Neural progenitor cell (in vitro differentiated cells): ENCODE data around the gene FAM149A. TPM values are rescaled to one million over a fixed set of nuclear protein-coding genes. Genes with fewer than 3 reads are reported as not detected.

Source experiments
- DNase-seq: peaks from one replicate; pipeline ENCODE4 v3.0.0-alpha.2; 2016; ENCODE audit warnings: low spot score
- H2AFZ ChIP-seq: fragments of 200-600 bp; sonication (generic); replicated peaks from 2 replicates; pipeline ENCODE4 v1.6.1; 2016; ENCODE audit warnings: antibody characterized with exemption
- H3F3A ChIP-seq: fragments of 200-600 bp; sonication (generic); 2 replicates; pipeline ENCODE4 v1.6.1; 2016; ENCODE audit warnings: antibody characterized with exemption, low read depth
- H3K27ac ChIP-seq: fragments of 200-600 bp; sonication (generic); 2 replicates; pipeline ENCODE4 v1.5.1; 2016; ENCODE audit warnings: mild to moderate bottlenecking
- H3K27me3 ChIP-seq: fragments of 200-600 bp; sonication (generic); 2 replicates; pipeline ENCODE4 v1.6.1; 2016; ENCODE audit warnings: mild to moderate bottlenecking, moderate library complexity
- H3K36me3 ChIP-seq: fragments of 200-600 bp; sonication (generic); 2 replicates; pipeline ENCODE4 v1.5.1; 2016
- H3K4me1 ChIP-seq: fragments of 200-600 bp; sonication (generic); 2 replicates; pipeline ENCODE4 v1.6.1; 2016; ENCODE audit warnings: mixed run types
- H3K4me2 ChIP-seq: fragments of 200-600 bp; sonication (generic); 2 replicates; pipeline ENCODE4 v1.6.1; 2016
- H3K4me3 ChIP-seq: fragments of 200-600 bp; sonication (generic); 2 replicates; pipeline ENCODE4 v1.5.1; 2016
- H3K79me2 ChIP-seq: fragments of 200-600 bp; sonication (generic); 2 replicates; pipeline ENCODE4 v1.6.1; 2016; ENCODE audit warnings: low read depth
- H3K9ac ChIP-seq: fragments of 200-600 bp; sonication (generic); 2 replicates; pipeline ENCODE4 v1.6.1; 2016
- H3K9me3 ChIP-seq: fragments of 200-600 bp; sonication (generic); 2 replicates; pipeline ENCODE4 v1.5.1; 2016; ENCODE audit warnings: low read depth
- H4K20me1 ChIP-seq: fragments of 200-600 bp; sonication (generic); 2 replicates; pipeline ENCODE4 v1.6.1; 2016; ENCODE audit warnings: low read depth
- H3K27ac Mint-ChIP-seq: 3 replicates; pipeline ENCODE4 v1.8.0; 2021; ENCODE audit warnings: mixed read lengths
- H3K27me3 Mint-ChIP-seq: 2 replicates; pipeline ENCODE4 v1.8.0; 2022; ENCODE audit warnings: low read depth, mild to moderate bottlenecking, inconsistent platforms, moderate library complexity, mixed read lengths; ENCODE audit not compliant: insufficient read depth
- H3K36me3 Mint-ChIP-seq: 3 replicates; pipeline ENCODE4 v1.8.0; 2021; ENCODE audit warnings: mixed read lengths
- H3K4me1 Mint-ChIP-seq: 3 replicates; pipeline ENCODE4 v1.8.0; 2021; ENCODE audit warnings: mixed read lengths
- H3K4me3 Mint-ChIP-seq: 3 replicates; pipeline ENCODE4 v1.8.0; 2021; ENCODE audit warnings: mild to moderate bottlenecking, moderate library complexity, mixed read lengths
- H3K9me3 Mint-ChIP-seq: 3 replicates; pipeline ENCODE4 v1.8.0; 2020; ENCODE audit warnings: mixed read lengths
- CTCF ChIP-seq: fragments of 200-600 bp; sonication (generic); IDR thresholded peaks from 2 replicates; pipeline ENCODE4 v1.5.1; 2017; ENCODE audit warnings: antibody characterized with exemption, mild to moderate bottlenecking
- EZH2 ChIP-seq: fragments of 200-600 bp; sonication (generic); IDR thresholded peaks from 2 replicates; pipeline ENCODE4 v1.6.1; 2017; ENCODE audit warnings: antibody characterized with exemption, mild to moderate bottlenecking, moderate library complexity
- EZH2phosphoT487 ChIP-seq: fragments of 200-600 bp; sonication (generic); IDR thresholded peaks from 2 replicates; pipeline ENCODE4 v1.6.1; 2017; ENCODE audit warnings: antibody characterized with exemption
- total RNA-seq: library from RNA; depleted of rRNA; stranded (reverse); fragments of >200 nt; gene quantifications from 2 replicates; pipeline ENCODE4 v1.2.3, GENCODE V29; 2015; ENCODE audit warnings: low replicate concordance

The FAM149A gene
- total RNA-seq, 1 donor from 2014 or later: 4.6 TPM

DNA sequence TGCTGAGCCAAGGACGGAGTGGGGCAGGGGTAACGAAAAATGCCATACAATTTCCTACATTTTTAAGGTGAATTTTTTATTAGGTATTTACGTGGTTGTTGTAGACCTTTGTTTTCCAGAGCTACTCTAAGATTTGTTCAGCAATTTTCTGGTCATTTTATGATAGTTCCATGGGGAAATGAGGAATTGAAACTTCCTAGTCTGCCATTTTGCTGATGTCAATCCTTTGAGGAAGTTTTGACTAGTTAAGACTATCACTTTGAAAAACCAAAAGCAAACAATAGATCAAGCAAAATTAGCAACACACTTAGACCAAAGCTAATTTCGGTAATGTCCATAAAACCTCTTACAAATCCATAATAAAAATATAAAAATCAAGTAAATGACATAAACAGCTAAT, 42.6 kb upstream of the FAM149A start:
- no peak overlapping the region for H3K4me3 ChIP-seq
- H4K20me1 ChIP-seq: no peaks in the 10 kb centered on the region
- H3K36me3 ChIP-seq: no peaks in the 10 kb centered on the region
- no peaks in the 10 kb centered on the region for H3K27me3 ChIP-seq
- Mint-ChIP-seq H3K27ac (no peak overlapping the region), H3K36me3 (peaks cover 2% of the 10 kb centered on the region), H3K9me3 (peaks cover 15% of the 10 kb centered on the region), H3K27me3 (no peaks in the 10 kb centered on the region), H3K4me3 (no peak overlapping the region), H3K4me1 (no peaks in the 10 kb centered on the region)
- H3K9ac ChIP-seq: no peak overlapping the region
- no peaks in the 10 kb centered on the region for H3F3A ChIP-seq
- H3K4me1 ChIP-seq: no peaks in the 10 kb centered on the region
- DNase-seq: no peak
- no peak for TF ChIP-seq EZH2
- no peak for TF ChIP-seq CTCF
- TF ChIP-seq EZH2phosphoT487: no peak
- no peak overlapping the region for H2AFZ ChIP-seq
- no peaks in the 10 kb centered on the region for H3K79me2 ChIP-seq
- H3K27ac ChIP-seq: no peak overlapping the region
- H3K9me3 ChIP-seq: no peaks in the 10 kb centered on the region
- H3K4me2 ChIP-seq: no peak overlapping the region

- Histone ChIP-seq H3K9me3 (no peaks in the 10 kb centered on the region), H3K27ac (no peak overlapping the region), H3K4me1 (peaks cover 9% of the 10 kb centered on the region), H2AFZ (peak overlapping the region; percentile 27), H3F3A (no peaks in the 10 kb centered on the region), H3K4me2 (no peak overlapping the region), H3K4me3 (no peak overlapping the region), H3K36me3 (no peaks in the 10 kb centered on the region), H3K9ac (no peak overlapping the region), H4K20me1 (no peaks in the 10 kb centered on the region), H3K79me2 (no peaks in the 10 kb centered on the region), H3K27me3 (no peaks in the 10 kb centered on the region)
- no peak overlapping the region for H3K27ac Mint-ChIP-seq
- H3K27me3 Mint-ChIP-seq: peaks cover 3% of the 10 kb centered on the region
- DNase-seq: peak; percentile 68
- H3K4me3 Mint-ChIP-seq: no peak overlapping the region
- TF ChIP-seq EZH2phosphoT487 (no peak), CTCF (peak; percentile 62)
- peaks cover under 1% of the 10 kb centered on the region for H3K9me3 Mint-ChIP-seq
- peaks cover 11% of the 10 kb centered on the region for H3K4me1 Mint-ChIP-seq
- H3K36me3 Mint-ChIP-seq: no peaks in the 10 kb centered on the region
These were observed 36.6 kb upstream of the FAM149A start for GRCh38 chr4:186067757-186068385.

DNA sequence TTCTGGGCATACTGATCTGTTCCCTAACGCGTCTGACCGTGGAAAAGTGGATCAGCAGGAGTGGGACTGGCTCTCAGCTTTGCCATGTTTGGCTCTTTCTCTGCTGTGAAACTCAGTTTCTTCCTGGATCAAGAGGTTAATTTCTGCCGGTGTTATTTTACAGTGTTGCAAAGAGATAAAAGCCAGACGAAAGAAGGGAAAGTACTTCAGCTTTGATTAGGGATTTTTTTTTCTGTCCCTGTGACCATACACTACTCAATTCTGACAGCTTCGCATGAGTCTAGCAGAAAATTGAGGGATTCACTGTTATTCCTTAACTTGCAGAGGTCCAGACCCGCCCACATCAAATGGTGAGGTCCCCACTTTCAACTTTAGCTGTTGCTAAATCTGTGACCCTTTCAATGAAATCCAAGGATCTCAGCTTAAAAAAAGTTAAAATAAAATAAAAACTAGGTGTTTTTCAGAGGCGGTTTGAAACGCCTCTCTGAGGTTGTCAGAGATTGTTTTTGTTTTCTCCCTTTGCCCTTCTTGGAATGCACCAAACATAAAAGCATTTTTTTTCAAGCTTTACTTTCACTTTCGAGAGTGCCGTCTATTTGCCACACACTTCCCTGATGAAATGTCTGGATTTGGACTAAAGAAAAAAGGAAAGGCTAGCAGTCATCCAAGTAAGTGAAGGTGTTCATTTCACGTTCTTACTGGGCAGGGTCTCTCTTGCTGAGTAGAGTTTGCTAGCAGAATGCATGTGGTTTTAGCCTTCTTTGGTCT, 35.7 kb upstream of the FAM149A start, which contains the start of gene TLR3:
Gene TLR3 (plus strand): TSS at position 576 of the 768 bp plus-strand sequence. CDS start 7,464 bp downstream, outside the sequence.
- Histone ChIP-seq H3K36me3 (no peaks in the 10 kb centered on the region), H3K27ac (no peak within 1 kb of the TSS), H3F3A (no peaks in the 10 kb centered on the region), H2AFZ (peak within 1 kb of the TSS; percentile 68), H3K9me3 (no peaks in the 10 kb centered on the region), H3K4me3 (no peak within 1 kb of the TSS), H4K20me1 (no peaks in the 10 kb centered on the region), H3K79me2 (no peaks in the 10 kb centered on the region), H3K4me1 (peaks cover 9% of the 10 kb centered on the region), H3K9ac (no peak within 1 kb of the TSS), H3K27me3 (no peaks in the 10 kb centered on the region), H3K4me2 (no peak within 1 kb of the TSS)
- Mint-ChIP-seq H3K27ac (peak within 1 kb of the TSS; percentile 84), H3K36me3 (no peaks in the 10 kb centered on the region), H3K4me3 (no peak within 1 kb of the TSS), H3K4me1 (peaks cover 11% of the 10 kb centered on the region), H3K9me3 (peaks cover 2% of the 10 kb centered on the region), H3K27me3 (peaks cover 3% of the 10 kb centered on the region)
- no peak for DNase-seq
- no peak for TF ChIP-seq EZH2
- no peak for TF ChIP-seq EZH2phosphoT487
- no peak for TF ChIP-seq CTCF
